ENCODE measurements around the gene ETNPPL.

ETNPPL gene

GRCh38 chr4:108762559-108763225, at the start of gene ETNPPL:
Gene ETNPPL (minus strand): TSS chr4:108763053. CDS start chr4:108762898, 155 bp downstream.
- DNase-seq (ENCODE audit: low read depth in 2 of 2): no peak

GRCh38 chr4:108811486-108811885, 48.6 kb upstream of the ETNPPL start:
- no peak for DNase-seq (ENCODE audit: low read depth in 2 of 2)

GRCh38 chr4:108810087-108810486, 47.2 kb upstream of the ETNPPL start:
- DNase-seq (ENCODE audit: low read depth in 2 of 2): no peak

GRCh38 chr4:108804648-108805273, 41.9 kb upstream of the ETNPPL start:
- DNase-seq (ENCODE audit: low read depth in 2 of 2): no peak

GRCh38 chr4:108799306-108799705, 36.5 kb upstream of the ETNPPL start:
- no peak for DNase-seq (ENCODE audit: low read depth in 2 of 2)

- no peak for DNase-seq (ENCODE audit: low read depth in 2 of 2)
Observed at GRCh38 chr4:108796173-108796572, 33.3 kb upstream of the ETNPPL start.

GRCh38 chr4:108795733-108796132, 32.9 kb upstream of the ETNPPL start:
- DNase-seq (ENCODE audit: low read depth in 2 of 2): no peak

GRCh38 chr4:108794136-108794535, 31.3 kb upstream of the ETNPPL start:
- DNase-seq (ENCODE audit: low read depth in 2 of 2): no peak

- no peak for DNase-seq (ENCODE audit: low read depth in 2 of 2)
Observed at GRCh38 chr4:108793415-108793814, 30.6 kb upstream of the ETNPPL start.

- no peak for DNase-seq (ENCODE audit: low read depth in 2 of 2)
Observed at GRCh38 chr4:108788731-108789130, 25.9 kb upstream of the ETNPPL start.

GRCh38 chr4:108787724-108788123, 24.9 kb upstream of the ETNPPL start:
- no peak for DNase-seq (ENCODE audit: low read depth in 2 of 2)

GRCh38 chr4:108787106-108787505, 24.3 kb upstream of the ETNPPL start:
- no peak for DNase-seq (ENCODE audit: low read depth in 2 of 2)

- no peak for DNase-seq (ENCODE audit: low read depth in 2 of 2)
Observed at GRCh38 chr4:108786351-108786750, 23.5 kb upstream of the ETNPPL start.

GRCh38 chr4:108783665-108784463, 21.0 kb upstream of the ETNPPL start:
- no peak for DNase-seq (ENCODE audit: low read depth in 2 of 2)

GRCh38 chr4:108779958-108780357, 17.1 kb upstream of the ETNPPL start:
- DNase-seq (ENCODE audit: low read depth in 2 of 2): no peak

- DNase-seq (ENCODE audit: low read depth in 2 of 2): no peak
Observed at GRCh38 chr4:108777388-108777787, 14.5 kb upstream of the ETNPPL start.

GRCh38 chr4:108775921-108776320, 13.1 kb upstream of the ETNPPL start:
- no peak for DNase-seq (ENCODE audit: low read depth in 2 of 2)

GRCh38 chr4:108774809-108775530, 12.1 kb upstream of the ETNPPL start:
- DNase-seq (ENCODE audit: low read depth in 2 of 2): no peak

- DNase-seq (ENCODE audit: low read depth in 2 of 2): no peak
Observed at GRCh38 chr4:108772402-108772801, 9.5 kb upstream of the ETNPPL start.

GRCh38 chr4:108766058-108766457, 3.2 kb upstream of the ETNPPL start:
- no peak for DNase-seq (ENCODE audit: low read depth in 2 of 2)

- DNase-seq (ENCODE audit: low read depth in 2 of 2): no peak
Observed at GRCh38 chr4:108763986-108764385, 1.1 kb upstream of the ETNPPL start.

- no peak for DNase-seq (ENCODE audit: low read depth in 2 of 2)
Observed at GRCh38 chr4:108763226-108763593, 357 bp upstream of the ETNPPL start.
